PFSK-1 (cell line): ENCODE results near the gene FHL1.

Experiments used
- FOXP2 ChIP-seq: optimal IDR thresholded peaks from 2 replicates; pipeline ENCODE3; 2011; ENCODE audit warnings: borderline replicate concordance, control low read depth, inconsistent platforms; ENCODE audit not compliant: insufficient read depth; ENCODE audit errors: extremely low read length, extremely low read depth
- POLR2AphosphoS5 ChIP-seq: IDR thresholded peaks from 2 replicates; pipeline ENCODE4 v1.6.1; 2012; ENCODE audit warnings: low read depth, mild to moderate bottlenecking, control low read depth, low read length, moderate library complexity
- REST ChIP-seq, 2 experiments: IDR thresholded peaks; 2 replicates each; pipeline versions ENCODE4 v1.6.1 to v1.8.0; 2011 to 2012; ENCODE audit warnings: low read depth in 2 of 2, low read length in 2 of 2, control low read depth in 1 of 2, inconsistent platforms in 1 of 2, mild to moderate bottlenecking in 1 of 2, moderate library complexity in 1 of 2; ENCODE audit not compliant: insufficient read depth in 1 of 2
- TAF1 ChIP-seq: IDR thresholded peaks from 2 replicates; pipeline ENCODE4 v1.6.1; 2012; ENCODE audit warnings: low read length, control low read depth, borderline replicate concordance; ENCODE audit not compliant: insufficient read depth

GRCh38 chrX:136192135-136192534 lies 44.8 kb downstream of the FHL1 start:
- no peak for TF ChIP-seq REST (IDR thresholded peaks at IDR 0.05; ENCODE audit: insufficient read depth in 1 of 2, low read depth in 2 of 2, low read length in 2 of 2)
- no peak for TF ChIP-seq TAF1
- no peak for TF ChIP-seq POLR2AphosphoS5
- no peak for TF ChIP-seq FOXP2
